Central memory CD8-positive, alpha-beta T cell (primary cell): ENCODE data around the gene KCNMB1.

Experiments used
- ATAC-seq: fragments of 150-1000 bp; cut with Tn5 transposase; replicated peaks from 2 replicates; pipeline ENCODE4 v1.10.0; 2022; ENCODE audit warnings: mild to moderate bottlenecking, moderate FRiP score, moderate number of reproducible peaks; ENCODE audit not compliant: poor library complexity, severe bottlenecking; ENCODE audit errors: extremely low read depth
- DNase-seq, 2 donors: peaks; one replicate each; pipeline ENCODE4 v3.0.0; 2021; ENCODE audit warnings: low spot score in 2 of 2
- H3K27ac Mint-ChIP-seq: one replicate; pipeline ENCODE4 v1.8.0; 2022; ENCODE audit warnings: low read depth, mild to moderate bottlenecking, moderate library complexity, mixed read lengths
- H3K27me3 Mint-ChIP-seq: one replicate; pipeline ENCODE4 v1.8.0; 2022; ENCODE audit warnings: mixed read lengths
- H3K36me3 Mint-ChIP-seq: one replicate; pipeline ENCODE4 v1.8.0; 2022; ENCODE audit warnings: mild to moderate bottlenecking, moderate library complexity, mixed read lengths; ENCODE audit not compliant: insufficient read depth
- H3K4me1 Mint-ChIP-seq: one replicate; pipeline ENCODE4 v1.8.0; 2022; ENCODE audit warnings: mixed read lengths
- H3K4me3 Mint-ChIP-seq: one replicate; pipeline ENCODE4 v1.8.0; 2022; ENCODE audit warnings: mild to moderate bottlenecking, moderate library complexity, mixed read lengths
- H3K9me3 Mint-ChIP-seq: one replicate; pipeline ENCODE4 v1.8.0; 2022; ENCODE audit warnings: mixed read lengths

KCNMB1 gene

DNA sequence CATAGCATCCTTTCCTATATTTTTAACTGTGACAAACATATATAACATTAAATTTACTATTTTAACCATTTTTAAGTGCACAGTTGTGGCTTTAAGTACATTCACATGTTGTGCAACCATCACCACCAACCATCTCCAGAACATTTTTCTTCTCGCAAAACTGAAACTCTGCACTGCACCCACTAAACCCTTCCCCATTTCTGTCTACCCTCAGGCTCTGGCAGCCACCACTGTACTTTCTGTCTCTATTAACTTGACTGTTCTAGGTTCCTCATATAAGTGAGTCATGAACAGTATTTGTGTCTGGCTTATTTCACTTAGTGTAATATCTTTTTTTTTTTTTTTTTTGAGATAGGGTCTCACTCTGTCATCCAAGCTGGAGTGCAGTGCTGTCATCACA, 25.5 kb downstream of the KCNMB1 start:
- ATAC-seq: no peak
- Mint-ChIP-seq H3K27me3 (no peaks in the 10 kb centered on the region), H3K4me1 (no peaks in the 10 kb centered on the region), H3K9me3 (no peaks in the 10 kb centered on the region), H3K27ac (no peak overlapping the region), H3K36me3 (no peaks in the 10 kb centered on the region), H3K4me3 (no peak overlapping the region)
- no peak for DNase-seq

DNA sequence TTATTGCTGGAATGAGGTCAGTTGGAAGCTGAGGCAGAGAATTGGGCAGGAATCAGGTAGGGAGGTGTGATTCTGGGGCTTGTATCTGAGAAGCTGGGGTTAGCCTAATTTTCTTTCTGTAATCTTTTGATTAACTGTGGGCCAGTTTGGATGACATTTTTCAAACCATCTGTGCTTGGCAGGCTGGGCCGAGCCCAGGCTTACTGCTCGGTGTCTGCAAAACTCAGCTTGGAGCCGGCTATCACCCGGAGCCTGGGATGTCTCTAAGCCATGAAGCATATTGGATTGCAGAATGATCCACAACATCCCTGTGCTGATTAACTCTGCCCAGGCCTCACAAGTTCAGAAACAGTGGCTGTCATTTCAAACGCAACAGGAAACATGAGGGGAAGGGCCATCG, 26.5 kb downstream of the KCNMB1 start:
- DNase-seq: no peak
- H3K4me1 Mint-ChIP-seq: no peaks in the 10 kb centered on the region
- H3K4me3 Mint-ChIP-seq: no peak overlapping the region
- ATAC-seq: no peak
- no peaks in the 10 kb centered on the region for H3K27me3 Mint-ChIP-seq
- no peak overlapping the region for H3K27ac Mint-ChIP-seq
- no peaks in the 10 kb centered on the region for H3K9me3 Mint-ChIP-seq
- H3K36me3 Mint-ChIP-seq: no peaks in the 10 kb centered on the region

DNA sequence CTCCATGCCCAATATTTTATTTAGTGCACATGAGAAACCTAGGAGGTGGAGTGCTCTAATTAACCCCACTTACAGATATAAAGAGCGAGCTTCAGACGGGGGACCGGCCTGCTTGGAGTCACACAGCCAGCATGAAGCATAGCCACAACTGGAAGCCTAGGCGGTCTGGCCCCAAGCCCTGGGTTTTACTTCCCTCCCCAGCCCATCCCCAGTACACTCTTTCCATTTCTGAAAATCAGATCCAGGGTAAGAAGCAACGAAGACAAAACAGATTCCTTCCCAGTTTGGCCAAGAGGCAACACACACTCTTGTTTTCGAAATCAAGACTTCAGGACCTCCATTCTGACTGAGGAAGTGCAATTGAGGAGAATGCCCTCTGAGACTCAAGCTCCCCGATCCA, 27.1 kb downstream of the KCNMB1 start:
- Mint-ChIP-seq H3K9me3 (no peaks in the 10 kb centered on the region), H3K36me3 (no peaks in the 10 kb centered on the region), H3K27ac (no peak overlapping the region), H3K27me3 (no peaks in the 10 kb centered on the region), H3K4me1 (no peaks in the 10 kb centered on the region), H3K4me3 (no peak overlapping the region)
- ATAC-seq: no peak
- no peak for DNase-seq

DNA sequence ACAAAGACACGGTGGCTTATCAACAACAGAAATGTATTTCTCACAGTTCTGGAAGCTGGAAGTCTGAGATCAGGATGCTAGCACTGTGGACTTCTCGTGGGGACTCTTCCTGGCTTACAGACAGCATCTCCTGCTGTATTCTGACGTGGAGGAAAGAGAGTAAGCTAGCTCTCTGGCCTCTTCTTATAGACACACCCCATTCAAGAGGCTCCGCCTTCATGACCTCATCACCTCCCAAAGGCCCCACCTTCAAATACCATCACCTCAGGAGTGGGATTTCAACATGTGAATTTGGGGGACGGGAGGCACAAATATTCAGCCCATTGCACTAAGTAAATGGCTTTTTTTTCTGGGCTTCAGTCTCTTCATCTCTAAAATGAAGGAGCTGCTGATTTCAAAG, 27.6 kb downstream of the KCNMB1 start:
- Mint-ChIP-seq H3K27ac (no peak overlapping the region), H3K27me3 (no peaks in the 10 kb centered on the region), H3K36me3 (no peaks in the 10 kb centered on the region)

DNA sequence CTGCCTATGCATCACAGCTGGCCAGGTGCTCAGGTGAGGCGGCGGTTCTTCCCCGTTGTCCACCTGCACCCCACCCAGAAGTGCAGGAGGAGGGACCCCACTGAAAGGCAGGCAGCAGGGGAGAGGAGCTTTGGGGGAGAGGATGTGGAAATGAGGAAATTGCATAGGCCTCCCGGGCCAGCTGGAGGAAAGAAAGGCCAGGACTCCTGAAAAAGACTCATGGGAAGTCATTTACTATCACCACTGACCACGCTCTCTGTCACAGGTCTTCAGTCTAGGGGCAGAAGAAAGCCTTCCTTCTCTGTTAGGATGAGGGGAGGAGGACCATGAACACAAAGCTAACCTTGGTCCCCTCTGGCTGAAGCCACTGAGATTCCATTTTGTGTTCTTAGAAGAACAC, 28.1 kb downstream of the KCNMB1 start:
- Mint-ChIP-seq H3K27me3 (no peaks in the 10 kb centered on the region), H3K9me3 (no peaks in the 10 kb centered on the region), H3K4me3 (no peak overlapping the region), H3K4me1 (no peaks in the 10 kb centered on the region), H3K36me3 (no peaks in the 10 kb centered on the region), H3K27ac (no peak overlapping the region)
- DNase-seq: no peak
- no peak for ATAC-seq

More for the DNA sequence above, 27.6 kb downstream of the KCNMB1 start:
- Mint-ChIP-seq H3K9me3 (no peaks in the 10 kb centered on the region), H3K4me1 (no peaks in the 10 kb centered on the region), H3K4me3 (no peak overlapping the region)
- DNase-seq: no peak
- ATAC-seq: no peak

DNA sequence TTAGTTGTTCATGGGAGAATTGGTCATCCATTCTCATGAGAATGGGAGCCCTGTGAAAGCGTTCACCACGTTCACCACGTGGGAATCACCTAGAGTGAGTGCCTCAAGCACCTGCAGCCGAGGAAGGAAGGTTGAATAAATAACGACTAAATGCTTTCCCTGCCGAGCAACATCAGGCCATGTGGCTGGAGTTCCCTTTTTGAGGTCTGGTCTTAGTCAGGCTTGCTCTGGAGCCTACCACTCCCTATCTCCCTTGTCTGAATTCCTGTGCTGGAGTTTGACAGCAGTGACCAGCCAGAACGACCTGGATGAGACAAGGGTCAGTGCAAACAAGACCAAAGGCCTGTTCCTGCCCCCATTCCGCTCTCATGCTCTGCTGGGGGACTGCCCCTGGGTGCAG, 28.5 kb downstream of the KCNMB1 start:
- Mint-ChIP-seq H3K4me1 (no peaks in the 10 kb centered on the region), H3K27ac (no peak overlapping the region), H3K4me3 (no peak overlapping the region), H3K36me3 (no peaks in the 10 kb centered on the region), H3K27me3 (peaks cover 2% of the 10 kb centered on the region), H3K9me3 (no peaks in the 10 kb centered on the region)
- ATAC-seq (no peak), DNase-seq (no peak)

DNA sequence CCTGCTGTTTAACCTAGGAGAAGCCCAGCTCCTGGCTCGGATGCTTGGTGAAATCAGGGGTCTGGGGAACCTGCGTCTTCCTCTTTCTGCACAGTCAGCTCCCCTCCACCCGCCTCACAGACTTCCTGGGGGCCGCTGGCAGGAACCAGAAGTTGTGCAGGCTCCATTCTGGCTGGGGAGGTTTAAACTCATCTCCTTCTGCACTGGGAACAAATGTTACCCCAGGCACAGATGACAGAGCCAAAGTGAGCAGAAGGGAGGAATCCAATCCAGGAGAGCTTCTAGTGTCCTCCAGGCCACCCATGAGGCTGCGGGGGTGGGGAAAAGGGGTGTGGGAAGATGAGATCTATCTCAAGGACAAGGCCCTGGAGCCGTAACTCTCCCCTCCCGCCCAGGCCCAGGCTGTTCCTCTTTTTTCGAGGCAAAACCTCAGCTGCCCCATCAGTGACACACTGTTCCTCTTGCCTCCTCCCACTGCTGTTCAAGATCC, 31.2 kb downstream of the KCNMB1 start:
- H3K36me3 Mint-ChIP-seq: no peaks in the 10 kb centered on the region
- no peak overlapping the region for H3K27ac Mint-ChIP-seq
- no peaks in the 10 kb centered on the region for H3K4me1 Mint-ChIP-seq
- DNase-seq (no peak), ATAC-seq (no peak)
- no peak overlapping the region for H3K4me3 Mint-ChIP-seq
- no peaks in the 10 kb centered on the region for H3K9me3 Mint-ChIP-seq
- H3K27me3 Mint-ChIP-seq: peaks cover 29% of the 10 kb centered on the region

DNA sequence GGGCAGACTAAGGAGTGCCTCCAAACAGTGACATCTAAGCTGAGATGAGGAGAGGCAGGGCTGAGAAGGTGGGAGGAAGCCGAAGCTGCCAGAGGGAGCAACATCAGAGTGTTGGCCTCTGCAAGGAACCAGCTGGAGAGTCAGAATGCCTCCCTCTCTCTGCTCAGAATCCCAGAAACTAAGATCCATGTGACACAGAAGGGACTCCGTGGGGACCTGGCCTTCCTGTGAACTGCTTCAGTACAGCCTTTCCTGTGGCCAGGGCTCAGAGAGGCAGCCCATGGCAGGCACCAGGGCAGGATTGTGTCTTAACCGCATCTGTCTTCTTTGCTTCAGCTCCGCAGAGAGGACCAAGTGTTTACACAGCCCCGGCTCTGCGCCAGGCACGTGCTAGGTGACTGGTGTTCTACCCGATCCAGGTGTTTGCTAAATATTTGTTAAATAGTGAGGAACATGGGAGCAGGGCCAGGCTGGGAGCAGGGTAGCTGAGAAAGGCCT, 33.5 kb downstream of the KCNMB1 start:
- Mint-ChIP-seq H3K4me1 (no peaks in the 10 kb centered on the region), H3K9me3 (no peaks in the 10 kb centered on the region), H3K36me3 (no peaks in the 10 kb centered on the region), H3K4me3 (no peak overlapping the region), H3K27ac (no peak overlapping the region), H3K27me3 (peaks cover 44% of the 10 kb centered on the region)
- ATAC-seq (no peak), DNase-seq (no peak)

DNA sequence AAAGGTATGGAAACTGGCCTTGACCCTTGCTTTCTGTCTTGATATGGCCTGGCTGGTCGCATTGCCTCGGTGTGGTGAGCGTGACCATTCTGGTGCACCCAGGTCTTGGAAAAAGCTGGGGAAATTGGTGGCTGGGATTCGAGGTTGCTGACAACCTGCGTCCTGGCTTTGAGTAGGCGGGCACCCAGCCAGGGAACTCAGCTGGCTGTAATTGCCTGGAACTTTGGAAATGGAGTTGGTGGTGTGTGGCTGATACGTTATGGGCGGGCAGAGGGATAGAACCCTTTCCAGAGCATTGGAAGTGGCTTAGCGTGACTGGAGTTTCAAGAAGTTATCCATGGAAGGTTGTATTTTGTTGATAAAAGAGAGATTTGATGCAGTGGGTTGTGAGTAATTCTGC, 35.2 kb downstream of the KCNMB1 start:
- H3K27me3 Mint-ChIP-seq: peaks cover 61% of the 10 kb centered on the region
- H3K4me1 Mint-ChIP-seq: no peaks in the 10 kb centered on the region
- H3K9me3 Mint-ChIP-seq: no peaks in the 10 kb centered on the region
- no peak overlapping the region for H3K4me3 Mint-ChIP-seq
- H3K27ac Mint-ChIP-seq: no peak overlapping the region
- DNase-seq (no peak), ATAC-seq (no peak)
- H3K36me3 Mint-ChIP-seq: no peaks in the 10 kb centered on the region

DNA sequence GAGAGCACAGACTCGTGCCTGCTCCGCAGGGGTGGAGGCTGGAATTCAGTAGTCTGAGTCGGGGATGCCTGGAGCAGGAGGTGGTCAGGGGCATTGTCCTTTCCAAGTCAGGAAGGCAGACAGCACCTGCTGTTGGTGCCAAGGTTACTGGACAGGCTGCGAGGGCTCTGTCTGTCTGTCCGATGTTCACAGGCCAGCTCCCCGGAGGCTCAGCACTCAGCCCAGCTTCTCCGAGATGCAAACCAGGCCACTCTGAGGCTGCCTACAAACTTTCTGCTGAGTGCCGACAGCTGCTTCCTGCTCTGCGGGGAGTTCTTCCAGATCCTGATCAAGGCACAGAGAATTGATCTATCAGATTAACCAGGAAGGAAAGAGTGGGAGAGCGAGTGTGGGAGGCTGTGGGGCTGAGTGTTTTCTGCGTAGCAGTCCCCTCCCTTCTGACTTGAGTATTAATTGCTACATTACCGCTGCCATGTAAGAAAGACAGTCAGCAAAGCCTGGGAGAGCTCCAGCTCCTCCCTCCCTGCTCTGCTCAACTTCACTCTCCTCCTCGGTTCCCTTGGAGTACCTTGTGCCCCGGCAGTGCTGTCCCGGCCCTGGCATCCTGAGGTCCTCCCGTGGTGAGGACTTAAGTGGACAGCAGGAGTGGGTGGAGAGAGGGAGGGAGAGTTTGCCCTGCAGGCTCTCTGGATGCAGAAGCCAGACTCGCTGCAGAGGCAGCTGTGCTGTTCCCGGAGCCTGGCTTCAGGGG, 36.0 kb downstream of the KCNMB1 start:
- Mint-ChIP-seq H3K4me3 (no peak overlapping the region), H3K27me3 (peaks cover 69% of the 10 kb centered on the region), H3K4me1 (no peaks in the 10 kb centered on the region), H3K9me3 (no peaks in the 10 kb centered on the region), H3K27ac (no peak overlapping the region), H3K36me3 (no peaks in the 10 kb centered on the region)
- DNase-seq (no peak), ATAC-seq (no peak)

DNA sequence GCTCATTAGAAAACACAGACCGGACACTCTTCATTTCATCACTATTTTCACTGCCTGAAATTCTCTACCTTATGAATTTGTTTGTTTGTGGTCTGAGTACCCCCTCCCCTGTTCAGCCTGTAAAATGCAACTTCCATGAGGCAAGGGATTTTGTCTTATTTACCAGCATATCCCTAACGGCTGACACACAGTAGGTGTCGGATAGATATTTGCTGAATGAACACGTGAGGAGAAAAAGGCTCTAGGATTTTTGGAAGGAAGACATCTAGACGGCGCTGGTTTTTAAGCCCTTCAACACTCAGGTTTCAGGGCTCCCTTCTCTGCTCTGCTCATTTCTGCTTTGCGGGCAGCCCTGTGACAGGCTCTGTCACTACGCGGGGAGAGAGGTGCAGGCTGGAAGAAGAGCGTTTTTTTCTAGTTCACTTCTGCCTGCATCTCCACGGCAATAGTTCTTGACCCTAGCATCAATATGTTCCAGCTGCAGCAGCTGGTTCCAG, 41.0 kb downstream of the KCNMB1 start:
- DNase-seq (no peak), ATAC-seq (no peak)
- no peaks in the 10 kb centered on the region for H3K36me3 Mint-ChIP-seq
- H3K27me3 Mint-ChIP-seq: peaks cover 54% of the 10 kb centered on the region
- no peak overlapping the region for H3K4me3 Mint-ChIP-seq
- H3K27ac Mint-ChIP-seq: no peak overlapping the region
- no peaks in the 10 kb centered on the region for H3K9me3 Mint-ChIP-seq
- H3K4me1 Mint-ChIP-seq: no peaks in the 10 kb centered on the region

DNA sequence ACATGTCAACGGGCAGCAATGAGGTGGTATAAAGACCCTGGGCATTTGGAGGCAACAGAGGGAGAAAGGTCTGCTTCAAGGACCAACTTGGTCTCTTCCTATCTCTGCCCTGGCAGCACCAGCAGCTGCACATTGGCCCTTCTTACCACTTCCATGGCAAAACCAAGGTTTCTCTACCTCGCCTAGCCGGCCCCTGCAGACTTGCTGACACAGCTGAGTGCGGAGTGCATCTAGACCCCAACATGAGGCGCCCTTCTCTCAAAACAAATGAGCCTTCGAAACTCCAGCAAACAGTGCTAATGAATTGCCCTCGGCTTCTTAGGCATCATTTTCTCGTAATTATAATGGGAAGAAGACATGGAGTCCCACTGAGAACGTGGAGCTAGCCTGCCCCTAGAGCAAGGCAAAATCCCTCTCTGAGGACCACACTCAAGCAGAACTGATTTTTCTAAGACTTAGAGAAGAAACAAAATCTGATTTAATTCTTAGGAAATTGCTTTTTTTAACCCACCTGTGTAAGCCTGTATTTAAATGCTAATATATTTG, 42.1 kb downstream of the KCNMB1 start:
- Mint-ChIP-seq H3K4me1 (no peaks in the 10 kb centered on the region), H3K27ac (no peak overlapping the region), H3K9me3 (no peaks in the 10 kb centered on the region), H3K27me3 (peaks cover 48% of the 10 kb centered on the region), H3K4me3 (no peak overlapping the region), H3K36me3 (no peaks in the 10 kb centered on the region)
- ATAC-seq: no peak
- no peak for DNase-seq

DNA sequence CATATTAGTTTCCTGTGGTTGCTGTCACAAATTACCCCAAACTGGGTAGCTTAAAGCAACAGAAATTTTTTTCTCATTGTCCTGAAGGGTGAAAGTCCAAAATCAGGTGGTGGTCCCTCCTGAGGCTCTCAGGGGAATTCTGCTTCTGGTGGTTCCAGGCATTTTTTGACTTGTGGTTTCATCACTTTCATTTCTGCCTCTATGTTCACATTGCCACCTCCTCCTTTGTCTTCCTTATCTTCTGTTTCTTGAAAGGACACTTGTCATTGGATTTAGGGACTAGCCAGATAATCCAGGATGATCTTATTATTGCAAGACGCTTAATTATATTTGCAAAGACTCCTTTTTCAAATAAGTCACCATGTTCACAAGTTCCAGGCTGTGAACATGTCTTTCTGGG, 43.2 kb downstream of the KCNMB1 start:
- no peaks in the 10 kb centered on the region for H3K9me3 Mint-ChIP-seq
- DNase-seq: no peak
- no peak for ATAC-seq
- H3K4me1 Mint-ChIP-seq: no peaks in the 10 kb centered on the region
- H3K27ac Mint-ChIP-seq: no peak overlapping the region
- peaks cover 40% of the 10 kb centered on the region for H3K27me3 Mint-ChIP-seq
- H3K4me3 Mint-ChIP-seq: no peak overlapping the region
- H3K36me3 Mint-ChIP-seq: no peaks in the 10 kb centered on the region
